K562 (cell line): Measurements from ENCODE around the gene EFEMP2. TPM values are rescaled to one million over a fixed set of nuclear protein-coding genes. Genes with fewer than 3 reads are reported as not detected.

Experiments used
- ARID3A ChIP-seq: IDR thresholded peaks from 2 replicates; pipeline ENCODE4 v1.6.1; 2012; ENCODE audit warnings: low read depth, low read length, improper control_type of control experiment, borderline replicate concordance
- BHLHE40 ChIP-seq: IDR thresholded peaks from 2 replicates; pipeline ENCODE4 v1.6.1; 2011; ENCODE audit warnings: low read length, improper control_type of control experiment
- CBFA2T3 ChIP-seq: fragments of 450-650 bp; IDR thresholded peaks from 2 replicates; pipeline ENCODE4 v1.6.1; 2017
- CBX2 ChIP-seq: fragments of 200-600 bp; sonication (generic); IDR thresholded peaks from one replicate; pipeline ENCODE4 v1.6.1; 2012; ENCODE audit warnings: mild to moderate bottlenecking, low read length, inconsistent platforms; ENCODE audit not compliant: insufficient read depth, poor library complexity, severe bottlenecking
- CREB1 ChIP-seq, 2 experiments: sonication (generic) in 1 of 2; formaldehyde crosslinking in 1 of 2; IDR thresholded peaks; 2 replicates each; pipeline versions ENCODE4 v1.6.1 to v1.8.0; 2012 to 2022; ENCODE audit warnings: inconsistent platforms in 1 of 2, mild to moderate bottlenecking in 1 of 2, missing genetic modification reagents in 1 of 2, moderate library complexity in 1 of 2
- CREM ChIP-seq: IDR thresholded peaks from 2 replicates; pipeline ENCODE4 v1.6.1; 2014; ENCODE audit warnings: antibody characterized with exemption, low read depth
- CTBP1 ChIP-seq: fragments of 450-650 bp; IDR thresholded peaks from 2 replicates; pipeline ENCODE4 v1.6.1; 2016; ENCODE audit warnings: borderline replicate concordance
- ELF4 ChIP-seq: fragments of 450-650 bp; formaldehyde crosslinking; IDR thresholded peaks from 2 replicates; pipeline ENCODE4 v1.4.0; 2022; ENCODE audit warnings: missing genetic modification characterization
- FOXM1 ChIP-seq, 2 experiments: fragments of 450-650 bp in 1 of 2; sonication (generic) in 1 of 2; formaldehyde crosslinking in 1 of 2; IDR thresholded peaks; 2 replicates each; pipeline versions ENCODE4 v1.6.1 to v1.9.0; 2017 to 2022; ENCODE audit warnings: low read depth in 2 of 2, mild to moderate bottlenecking in 2 of 2, missing genetic modification reagents in 1 of 2, moderate library complexity in 1 of 2
- JUN ChIP-seq, 2 experiments: sonication (generic) in 1 of 2; formaldehyde crosslinking in 1 of 2; IDR thresholded peaks; 2 replicates each; pipeline versions ENCODE4 v1.6.1 to v1.8.0; 2012 to 2022; ENCODE audit warnings: borderline replicate concordance in 2 of 2, mild to moderate bottlenecking in 2 of 2, improper control_type of control experiment in 1 of 2, low read depth in 1 of 2, low read length in 1 of 2, missing genetic modification reagents in 1 of 2
- KLF13 ChIP-seq: fragments of 450-650 bp; IDR thresholded peaks from 2 replicates; pipeline ENCODE4 v1.6.1; 2016; ENCODE audit warnings: missing genetic modification characterization, low read depth, mild to moderate bottlenecking, missing compliant biosample characterization, moderate library complexity, borderline replicate concordance
- MAZ ChIP-seq, 2 experiments: fragments of 450-650 bp in 1 of 2; sonication (generic) in 1 of 2; formaldehyde crosslinking; IDR thresholded peaks in 1 of 2; conservative IDR thresholded peaks in 1 of 2; 2 replicates each; pipeline versions ENCODE4 v1.4.0 to v1.5.0; 2020; ENCODE audit warnings: mild to moderate bottlenecking in 1 of 2, missing genetic modification reagents in 1 of 2
- MCM2 ChIP-seq: fragments of 450-650 bp; IDR thresholded peaks from 2 replicates; pipeline ENCODE4 v1.6.1; 2017; ENCODE audit warnings: low read depth, mild to moderate bottlenecking
- MEIS2 ChIP-seq: fragments of 450-650 bp; IDR thresholded peaks from 2 replicates; pipeline ENCODE4 v1.6.1; 2014; ENCODE audit warnings: mild to moderate bottlenecking; ENCODE audit not compliant: partially characterized antibody
- MLLT1 ChIP-seq, 2 experiments: fragments of 450-650 bp; IDR thresholded peaks; 2 replicates each; pipeline ENCODE4 v1.6.1; 2016
- MTA2 ChIP-seq: fragments of 450-650 bp; IDR thresholded peaks from 2 replicates; pipeline ENCODE4 v1.6.1; 2016; ENCODE audit warnings: low read depth
- MTF1 ChIP-seq: fragments of 250-450 bp; sonication (Bioruptor Pico); IDR thresholded peaks from 2 replicates; pipeline ENCODE4 v1.9.0; 2021; ENCODE audit warnings: moderate library complexity, mild to moderate bottlenecking, inconsistent platforms, borderline replicate concordance
- RHOXF2B ChIP-seq: fragments of 250-450 bp; sonication (Bioruptor Pico); conservative IDR thresholded peaks from 2 replicates; pipeline ENCODE4 v1.5.1; 2021
- SMARCA4 ChIP-seq: fragments of 450-650 bp; IDR thresholded peaks from 2 replicates; pipeline ENCODE4 v1.6.1; 2016
- TAL1 ChIP-seq: fragments of 450-650 bp; IDR thresholded peaks from 2 replicates; pipeline ENCODE4 v1.6.1; 2016; ENCODE audit warnings: mild to moderate bottlenecking
- VEZF1 ChIP-seq: fragments of 200-800 bp; sonication (Bioruptor generic); IDR thresholded peaks from 2 replicates; pipeline ENCODE4 v1.6.1; 2017; ENCODE audit warnings: missing genetic modification characterization, missing compliant biosample characterization
- ZBTB17 ChIP-seq: fragments of 450-650 bp; formaldehyde crosslinking; IDR thresholded peaks from 2 replicates; pipeline ENCODE4 v1.4.0; 2020; ENCODE audit warnings: mild to moderate bottlenecking
- ZBTB8A ChIP-seq: fragments of 450-650 bp; IDR thresholded peaks from 2 replicates; pipeline ENCODE4 v1.6.1; 2018; ENCODE audit warnings: mild to moderate bottlenecking, moderate library complexity; ENCODE audit not compliant: partially characterized antibody
- ZEB2 ChIP-seq: fragments of 450-650 bp; IDR thresholded peaks from 2 replicates; pipeline ENCODE4 v1.6.1; 2016
- ZNF239 ChIP-seq: fragments of 250-450 bp; sonication (Bioruptor Pico); IDR thresholded peaks from 2 replicates; pipeline ENCODE4 v1.4.0; 2020; ENCODE audit warnings: mild to moderate bottlenecking
- ZNF507 ChIP-seq: conservative IDR thresholded peaks from 2 replicates; pipeline ENCODE4 v1.6.1; 2017; ENCODE audit warnings: missing genetic modification characterization, missing compliant biosample characterization
- polyA plus RNA-seq, 8 experiments: library from polyadenylated mRNA; depleted of rRNA in 4 of 8; stranded (reverse) in 5 of 8; unstranded in 3 of 8; fragments of >200 nt; fragmentation: Nextera tagmentation in 2 of 8; fragmentation: Illumina TruSeq in 1 of 8; extraction: Ambion mirVana in 2 of 8; extraction: Trizol in 1 of 8; gene quantifications; 2 replicates each; pipeline versions ENCODE4 v1.2.1 to v1.2.3, GENCODE V29; 2011 to 2014; ENCODE audit warnings: inconsistent platforms in 1 of 8, missing spikeins in 1 of 8
- total RNA-seq, 7 experiments: library from RNA; depleted of rRNA in 6 of 7; stranded (reverse); fragments of >200 nt in 6 of 7; fragmentation: Illumina TruSeq in 2 of 7; extraction: Trizol in 2 of 7; gene quantifications; 2 replicates each; pipeline versions ENCODE4 v1.2.1 to v1.2.3, GENCODE V29; 2011 to 2021; ENCODE audit warnings: low replicate concordance in 1 of 7

EFEMP2 gene
- total and polyA plus RNA-seq, 9 of the 15 experiments (the other 6 are each of a cell fraction or from before 2014, with no cell fraction given): 0.07 to 2.9 (median 0.69) TPM; not detected in 1

GRCh38 chr11:65906602-65907001 lies 34.0 kb upstream of the EFEMP2 start (continued):
- TF ChIP-seq KLF13 (tag) (no peak), MTA2 (peak; percentile 36; the same call in 1 of the 2 replicates), MLLT1 (IDR thresholded peaks at IDR 0.05) (peak in 1 of 2 experiments; percentile 87; a peak in 2 of 4 replicates), JUN (IDR thresholded peaks at IDR 0.05; ENCODE audit: borderline replicate concordance, low read depth, low read length) (peak; percentile 77), JUN (CRISPR knock-in tag; IDR thresholded peaks at IDR 0.05; ENCODE audit: borderline replicate concordance) (no peak), ARID3A (peak; percentile 13; the same call in 1 of the 2 replicates), CREB1 (IDR thresholded peaks at IDR 0.05) (peak; percentile 25; the same call in 1 of the 2 replicates), CREB1 (CRISPR knock-in tag; IDR thresholded peaks at IDR 0.05) (no peak), ELF4 (no peak), ZNF239 (CRISPR knock-in tag) (no peak), BHLHE40 (peak; percentile 70), ZEB2 (no peak), FOXM1 (IDR thresholded peaks at IDR 0.05; ENCODE audit: low read depth) (no peak), FOXM1 (CRISPR knock-in tag; IDR thresholded peaks at IDR 0.05; ENCODE audit: low read depth) (no peak), MAZ (CRISPR knock-in tag; conservative IDR thresholded peaks at IDR 0.05 in 1 of 2, IDR thresholded peaks at IDR 0.05 in 1 of 2) (0 out of 4 replicates have a peak, but pooled peaks of 1 of the 2 experiments have one; percentile 15), MCM2 (no peak), MEIS2 (peak; percentile 78), CBFA2T3 (peak; percentile 73), TAL1 (peak; percentile 40; the same call in 1 of the 2 replicates), SMARCA4 (peak; percentile 84), CTBP1 (peak; percentile 30; the same call in 1 of the 2 replicates), VEZF1 (CRISPR knock-in tag) (peak; percentile 11; the same call in 1 of the 2 replicates), ZBTB17 (peak; percentile 94), MTF1 (CRISPR knock-in tag) (no peak), RHOXF2B (CRISPR knock-in tag) (no peak), CBX2 (no peak), ZBTB8A (no peak), ZNF507 (tag) (no peak), CREM (peak; percentile 64; the same call in 1 of the 2 replicates)
